ENCODE data around the gene PCBP2. TPM values are rescaled to one million over a fixed set of nuclear protein-coding genes. Genes with fewer than 3 reads are reported as not detected.

Gene PCBP2
- total and polyA plus RNA-seq, 2 of the 4 experiments (the other 2 are of a cell fraction), result 190 to 586 TPM

DNA sequence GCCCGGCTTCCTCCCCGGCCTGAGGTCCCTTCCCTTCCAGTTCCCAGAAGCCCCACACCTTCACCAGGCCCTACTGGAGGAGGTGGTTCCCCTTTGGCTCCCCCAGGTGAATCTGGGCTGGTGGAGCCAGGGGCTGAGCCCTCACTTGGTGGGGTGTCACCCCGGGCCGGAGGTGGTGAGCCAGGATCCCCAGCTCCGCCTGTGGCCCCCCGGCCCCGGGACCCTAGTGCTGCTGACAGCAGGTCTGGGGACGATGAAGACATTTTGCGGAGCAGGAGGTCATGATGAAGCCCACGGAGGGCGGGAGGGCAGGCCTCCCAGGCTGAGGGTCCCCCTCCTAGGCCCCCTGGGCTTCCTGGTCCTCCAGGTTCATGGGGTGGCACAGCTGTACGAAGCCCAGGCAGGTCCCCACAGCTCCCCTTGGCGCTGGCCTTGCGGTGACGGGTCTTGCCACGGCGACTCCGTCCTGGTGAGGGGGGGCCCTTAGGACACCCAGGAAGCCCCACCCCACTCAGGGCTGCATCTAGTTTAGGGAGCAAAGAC, 30.8 kb downstream of the PCBP2 start:
- H3K9me3 ChIP-seq (ENCODE audit: control insufficient read depth, insufficient read depth, low read length), result no peaks in the 10 kb centered on the region
- BruUV-seq (replicated peaks), result no TSS peak
- intact Hi-C loops (cut with micrococcal nuclease) (no loop called here), in situ Hi-C loops (cut with MboI; ENCODE audit: low sequenced_read_pairs) (no loop called here), dilution Hi-C loops (cut with HindIII; ENCODE audit: low sequenced_read_pairs, unreplicated experiment) (no loop called here)
- H4K8ac ChIP-seq (ENCODE audit: low read depth in 2 of 2, low read length in 2 of 2), result no peak overlapping the region
- H3K27me3 ChIP-seq (ENCODE audit: control insufficient read depth, insufficient read depth, low read length), result no peaks in the 10 kb centered on the region
- H4K20me1 ChIP-seq (ENCODE audit: insufficient read depth, low read length), result peaks cover 87% of the 10 kb centered on the region
- TF ChIP-seq BHLHE40 (IDR thresholded peaks at IDR 0.05; ENCODE audit: low read depth, low read length), result no peak
- no peak for TF ChIP-seq CEBPB (IDR thresholded peaks at IDR 0.05; ENCODE audit: low read depth, low read length)
- TF ChIP-seq RCOR1 (IDR thresholded peaks at IDR 0.05; ENCODE audit: insufficient replicate concordance, low read length), result no peak
- TF ChIP-seq, protein P1, sequence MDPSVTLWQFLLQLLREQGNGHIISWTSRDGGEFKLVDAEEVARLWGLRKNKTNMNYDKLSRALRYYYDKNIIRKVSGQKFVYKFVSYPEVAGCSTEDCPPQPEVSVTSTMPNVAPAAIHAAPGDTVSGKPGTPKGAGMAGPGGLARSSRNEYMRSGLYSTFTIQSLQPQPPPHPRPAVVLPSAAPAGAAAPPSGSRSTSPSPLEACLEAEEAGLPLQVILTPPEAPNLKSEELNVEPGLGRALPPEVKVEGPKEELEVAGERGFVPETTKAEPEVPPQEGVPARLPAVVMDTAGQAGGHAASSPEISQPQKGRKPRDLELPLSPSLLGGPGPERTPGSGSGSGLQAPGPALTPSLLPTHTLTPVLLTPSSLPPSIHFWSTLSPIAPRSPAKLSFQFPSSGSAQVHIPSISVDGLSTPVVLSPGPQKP (IDR thresholded peaks at IDR 0.05; ENCODE audit: borderline replicate concordance, low read depth, low read length), result no peak
- ChIA-PET CTCF (interaction anchor here (0.6 to 1.7 kb wide), 2 partner anchors 9 to 26 kb away, joined by 5 to 14 read pairs; no protein-coding TSS in a partner anchor), POLR2A (ENCODE audit: unreplicated experiment) (no interaction called here)
- H3K23ac ChIP-seq (ENCODE audit: low read depth, low read length), result no peak overlapping the region
- H3K27ac ChIP-seq (ENCODE audit: insufficient read depth, low read length), result no peak overlapping the region
- peaks cover 17% of the 10 kb centered on the region; the same call in 1 of the 2 replicates for H3K9me1 ChIP-seq (ENCODE audit: insufficient read depth, low read length)
- peaks cover 33 to 90% of the 10 kb centered on the region in 2 experiments for H3K79me1 ChIP-seq (ENCODE audit: low read depth in 1 of 2, low read length in 2 of 2)
- H3K36me3 ChIP-seq (ENCODE audit: control insufficient read depth, insufficient read depth, low read length), result peaks cover 81% of the 10 kb centered on the region
- no peak overlapping the region for H3K56ac ChIP-seq (ENCODE audit: extremely low read depth, insufficient read depth, low read length)
- H3K9ac ChIP-seq (ENCODE audit: low read depth, low read length), result no peak overlapping the region
- H2AK9ac ChIP-seq (replicated peaks; ENCODE audit: low read depth, low read length, poor library complexity), result no peak overlapping the region
- H2BK120ac ChIP-seq (ENCODE audit: low read depth, low read length), result no peak overlapping the region
- H3K4me1 ChIP-seq (ENCODE audit: control insufficient read depth, insufficient read depth, low read length), result peaks cover 12% of the 10 kb centered on the region
- ATAC-seq (ENCODE audit: low read depth) (no peak), DNase-seq (no peak)
- H2BK15ac ChIP-seq (ENCODE audit: low read depth, low read length), result no peak overlapping the region
- H3K18ac ChIP-seq (ENCODE audit: low read depth, low read length), result no peak overlapping the region
- no peak overlapping the region for H2AK5ac ChIP-seq (ENCODE audit: low read depth, low read length)
- no peak overlapping the region for H2AFZ ChIP-seq (replicated peaks; ENCODE audit: low read length, poor library complexity)
- WGBS, 2 experiments (ENCODE audit: extremely low coverage in 2 of 2, insufficient read length in 1 of 2), result 89% methylated on average over 12 of the region's 18 CpGs; no CpG with 5 or more reads in 1 of the 2 experiments
- H4K91ac ChIP-seq (ENCODE audit: insufficient read depth, low read depth, low read length), result no peak overlapping the region
- H2BK5ac ChIP-seq (ENCODE audit: low read depth, low read length, poor library complexity, severe bottlenecking), result no peak overlapping the region
- no peak overlapping the region for H2BK20ac ChIP-seq (ENCODE audit: low read depth, low read length)
- H3K4me3 ChIP-seq (ENCODE audit: insufficient read depth, low read depth, low read length), result no peak overlapping the region
- no peak overlapping the region for H3K4ac ChIP-seq (ENCODE audit: low read depth, low read length)
- H4K5ac ChIP-seq (ENCODE audit: low read depth, low read length), result no peak overlapping the region
- no peak overlapping the region for H3K4me2 ChIP-seq (ENCODE audit: low read depth, low read length)
- no peak overlapping the region for H3K14ac ChIP-seq (replicated peaks; ENCODE audit: low read depth, low read length)

Data from IMR-90 (cell line).